HEK293 (cell line): Measurements from ENCODE around the gene GRAP2.

Experiments
- CTCF ChIA-PET: fragments of 350-600 bp; formaldehyde crosslinking; extraction: SDS; loops from one replicate; lab custom pipeline; 2021; ENCODE audit warnings: antibody characterized with exemption; lab: Yijun Ruan, JAX
- POLR2A ChIA-PET: fragments of 300-600 bp; formaldehyde crosslinking; extraction: SDS; loops from one replicate; lab custom pipeline; 2020; ENCODE audit warnings: antibody characterized with exemption, inconsistent platforms; lab: Yijun Ruan, JAX
- H3K27ac ChIP-seq: fragments of 200-500 bp; sonication (Bioruptor generic); 2 replicates; pipeline ENCODE4 v1.5.1; 2014; ENCODE audit warnings: low read depth, low read length, control low read depth, inconsistent platforms; ENCODE audit errors: extremely low read depth
- H3K36me3 ChIP-seq, 2 experiments: fragments of 200-500 bp in 1 of 2; sonication (Bioruptor generic) in 1 of 2; 1 replicate in 1 of 2; 2 replicates in 1 of 2; pipeline ENCODE4 v1.5.1; 2014 to 2017; ENCODE audit warnings: inconsistent platforms in 2 of 2, low read length in 2 of 2; ENCODE audit not compliant: control insufficient read depth in 2 of 2, insufficient read depth in 1 of 2
- H3K4me1 ChIP-seq: fragments of 200-500 bp; sonication (Bioruptor generic); 2 replicates; pipeline ENCODE4 v1.5.1; 2014; ENCODE audit warnings: mild to moderate bottlenecking, low read length, inconsistent platforms; ENCODE audit not compliant: control insufficient read depth, insufficient read depth
- H3K4me3 ChIP-seq: 2 replicates; pipeline ENCODE4 v1.5.1; 2011; ENCODE audit warnings: low read depth, mild to moderate bottlenecking, control low read depth, low read length, moderate library complexity
- H3K9me3 ChIP-seq: fragments of 200-500 bp; sonication (Bioruptor generic); 2 replicates; pipeline ENCODE4 v1.5.1; 2014; ENCODE audit warnings: low read depth, low read length, inconsistent platforms; ENCODE audit not compliant: control insufficient read depth, insufficient read depth
- EGR2 ChIP-seq: fragments of 450-650 bp; formaldehyde crosslinking; IDR thresholded peaks from 2 replicates; pipeline ENCODE4 v1.5.1; 2016; ENCODE audit warnings: low read depth, missing biosample characterization, missing genetic modification characterization
- HOXC10 ChIP-seq: sonication (generic); formaldehyde crosslinking; IDR thresholded peaks from 2 replicates; pipeline ENCODE4 v1.8.1; 2023; ENCODE audit warnings: mild to moderate bottlenecking, missing genetic modification reagents
- IKZF3 ChIP-seq: fragments of 450-650 bp; IDR thresholded peaks from 2 replicates; pipeline ENCODE4 v1.5.0; 2018; ENCODE audit warnings: missing biosample characterization, mild to moderate bottlenecking, missing genetic modification characterization, moderate library complexity
- KLF7 ChIP-seq: fragments of 450-650 bp; formaldehyde crosslinking; IDR thresholded peaks from 2 replicates; pipeline ENCODE4 v1.5.1; 2016; ENCODE audit warnings: missing biosample characterization, missing genetic modification characterization, borderline replicate concordance
- MEIS1 ChIP-seq: sonication (generic); formaldehyde crosslinking; IDR thresholded peaks from 2 replicates; pipeline ENCODE4 v1.8.1; 2022; ENCODE audit warnings: missing genetic modification reagents, mild to moderate bottlenecking, borderline replicate concordance
- REPIN1 ChIP-seq: fragments of 450-650 bp; formaldehyde crosslinking; IDR thresholded peaks from 2 replicates; pipeline ENCODE4 v1.5.1; 2017; ENCODE audit warnings: missing biosample characterization, missing genetic modification characterization, low read depth
- SP7 ChIP-seq: fragments of 450-650 bp; formaldehyde crosslinking; IDR thresholded peaks from 2 replicates; pipeline ENCODE4 v1.5.1; 2016; ENCODE audit warnings: missing biosample characterization, missing genetic modification characterization
- YY2 ChIP-seq: fragments of 450-650 bp; formaldehyde crosslinking; IDR thresholded peaks from 2 replicates; pipeline ENCODE4 v1.5.1; 2016; ENCODE audit warnings: missing biosample characterization, missing genetic modification characterization
- ZBTB11 ChIP-seq: fragments of 450-650 bp; formaldehyde crosslinking; conservative IDR thresholded peaks from 2 replicates; pipeline ENCODE4 v1.5.1; 2016; ENCODE audit warnings: low read depth, missing biosample characterization, missing genetic modification characterization
- ZEB2 ChIP-seq: fragments of 450-650 bp; formaldehyde crosslinking; IDR thresholded peaks from 2 replicates; pipeline ENCODE4 v1.5.1; 2016; ENCODE audit warnings: missing biosample characterization, missing genetic modification characterization
- ZFP37 ChIP-seq: fragments of 450-650 bp; formaldehyde crosslinking; IDR thresholded peaks from 2 replicates; pipeline ENCODE4 v1.5.1; 2016; ENCODE audit warnings: missing biosample characterization, missing genetic modification characterization
- ZNF184 ChIP-seq: fragments of 450-650 bp; IDR thresholded peaks from 2 replicates; pipeline ENCODE4 v1.5.1; 2018; ENCODE audit warnings: missing biosample characterization, mild to moderate bottlenecking, missing genetic modification characterization
- ZNF19 ChIP-seq: fragments of 450-650 bp; formaldehyde crosslinking; IDR thresholded peaks from 2 replicates; pipeline ENCODE4; 2016; ENCODE audit warnings: missing biosample characterization, missing genetic modification characterization, low read depth
- ZNF223 ChIP-seq: fragments of 450-650 bp; formaldehyde crosslinking; IDR thresholded peaks from 2 replicates; pipeline ENCODE4 v1.5.1; 2016; ENCODE audit warnings: missing biosample characterization, missing genetic modification characterization
- ZNF274 ChIP-seq, 2 experiments: fragments of 200-500 bp in 1 of 2; fragments of 450-650 bp in 1 of 2; sonication (Bioruptor generic) in 1 of 2; formaldehyde crosslinking in 1 of 2; IDR thresholded peaks; 2 replicates each; pipeline versions ENCODE4 v1.5.1 to v1.6.1; 2014 to 2016; ENCODE audit warnings: borderline replicate concordance in 1 of 2, inconsistent platforms in 1 of 2, low read length in 1 of 2, missing biosample characterization in 1 of 2, missing genetic modification characterization in 1 of 2
- ZNF335 ChIP-seq: fragments of 450-650 bp; formaldehyde crosslinking; conservative IDR thresholded peaks from 2 replicates; pipeline ENCODE4 v1.5.1; 2016; ENCODE audit warnings: missing biosample characterization, missing genetic modification characterization
- ZNF350 ChIP-seq: fragments of 450-650 bp; formaldehyde crosslinking; IDR thresholded peaks from 2 replicates; pipeline ENCODE4 v1.5.0; 2017; ENCODE audit warnings: missing biosample characterization, mild to moderate bottlenecking, missing genetic modification characterization
- ZNF362 ChIP-seq: fragments of 450-650 bp; formaldehyde crosslinking; IDR thresholded peaks from 2 replicates; pipeline ENCODE4 v1.5.1; 2016; ENCODE audit warnings: missing biosample characterization, missing genetic modification characterization
- ZNF510 ChIP-seq: fragments of 450-650 bp; formaldehyde crosslinking; IDR thresholded peaks from 2 replicates; pipeline ENCODE4 v1.5.1; 2018; ENCODE audit warnings: mild to moderate bottlenecking, missing genetic modification characterization, missing biosample characterization; ENCODE audit not compliant: insufficient replicate concordance
- ZNF548 ChIP-seq: fragments of 450-650 bp; formaldehyde crosslinking; IDR thresholded peaks from 2 replicates; pipeline ENCODE4 v1.5.1; 2016; ENCODE audit warnings: missing biosample characterization, missing genetic modification characterization
- ZNF654 ChIP-seq: fragments of 450-650 bp; formaldehyde crosslinking; IDR thresholded peaks from 2 replicates; pipeline ENCODE4 v1.5.1; 2016; ENCODE audit warnings: low read depth, missing biosample characterization, missing genetic modification characterization
- ZNF701 ChIP-seq: fragments of 450-650 bp; formaldehyde crosslinking; IDR thresholded peaks from 2 replicates; pipeline ENCODE4 v1.5.1; 2016; ENCODE audit warnings: missing biosample characterization, missing genetic modification characterization
- ZNF776 ChIP-seq: fragments of 450-650 bp; formaldehyde crosslinking; IDR thresholded peaks from 2 replicates; pipeline ENCODE4 v1.5.0; 2017; ENCODE audit warnings: missing biosample characterization, missing genetic modification characterization, borderline replicate concordance

GRAP2 gene

GRCh38 chr22:39923696-39924095 lies 22.8 kb downstream of the GRAP2 start:
- no peak overlapping the region for H3K27ac ChIP-seq
- ChIA-PET CTCF (interaction anchor here (1.8 to 2.6 kb wide), 2 partner anchors 9 kb away, joined by 4 to 18 read pairs; no protein-coding TSS in a partner anchor), POLR2A (no interaction called here)
- no peaks in the 10 kb centered on the region for H3K9me3 ChIP-seq
- no peaks in the 10 kb centered on the region for H3K4me1 ChIP-seq
- H3K4me3 ChIP-seq, result no peak overlapping the region
- no peaks in the 10 kb centered on the region for H3K36me3 ChIP-seq
- no peak for TF ChIP-seq ZEB2 (tag by site-specific recombination)
- no peak for TF ChIP-seq ZNF184 (tag by site-specific recombination)
- no peak for TF ChIP-seq ZNF510 (tag by site-specific recombination)
- no peak for TF ChIP-seq YY2
- TF ChIP-seq ZNF548 (tag by site-specific recombination), result no peak
- TF ChIP-seq ZNF654 (tag by site-specific recombination), result no peak
- no peak for TF ChIP-seq ZNF701 (tag by site-specific recombination)
- no peak for TF ChIP-seq MEIS1
- TF ChIP-seq ZNF19 (tag by site-specific recombination), result no peak
- no peak for TF ChIP-seq ZNF274 (IDR thresholded peaks at IDR 0.05; ENCODE audit: low read length)
- no peak for TF ChIP-seq ZNF274 (tag by site-specific recombination; IDR thresholded peaks at IDR 0.05; ENCODE audit: borderline replicate concordance)
- TF ChIP-seq ZFP37 (tag by site-specific recombination), result no peak
- no peak for TF ChIP-seq REPIN1 (tag by site-specific recombination)
- no peak for TF ChIP-seq ZBTB11 (tag by site-specific recombination)
- TF ChIP-seq ZNF223 (tag by site-specific recombination), result no peak
- no peak for TF ChIP-seq EGR2 (tag by site-specific recombination)

GRCh38 chr22:39924286-39924685 lies 23.4 kb downstream of the GRAP2 start:
- Histone ChIP-seq H3K9me3 (no peaks in the 10 kb centered on the region), H3K4me1 (no peaks in the 10 kb centered on the region), H3K27ac (no peak overlapping the region), H3K36me3 (no peaks in the 10 kb centered on the region), H3K4me3 (no peak overlapping the region)
- no peak for TF ChIP-seq ZNF335 (tag by site-specific recombination)
- TF ChIP-seq ZNF362 (tag by site-specific recombination), result no peak
- TF ChIP-seq ZNF274 (IDR thresholded peaks at IDR 0.05; ENCODE audit: low read length), result no peak
- no peak for TF ChIP-seq ZNF274 (tag by site-specific recombination; IDR thresholded peaks at IDR 0.05; ENCODE audit: borderline replicate concordance)
- no peak for TF ChIP-seq HOXC10
- no peak for TF ChIP-seq ZNF350 (tag by site-specific recombination)
- no peak for TF ChIP-seq KLF7 (tag by site-specific recombination)
- TF ChIP-seq SP7 (tag by site-specific recombination), result no peak
- TF ChIP-seq IKZF3 (tag by site-specific recombination), result no peak
- TF ChIP-seq ZNF776 (tag by site-specific recombination), result no peak
- ChIA-PET CTCF (interaction anchor here (1.1 to 2.6 kb wide), 3 partner anchors 9 to 116 kb away, joined by 3 to 18 read pairs (median 4); no protein-coding TSS in a partner anchor), POLR2A (interaction anchor here (0.8 kb wide), 1 partner anchor 120 kb away, joined by 3 read pairs; no protein-coding TSS in a partner anchor)
